C4-2B (cell line): ENCODE data around the gene SDK2.

Experiments
- ZFX ChIP-seq: fragments of 450-650 bp; IDR thresholded peaks from 2 replicates; pipeline ENCODE4 v1.6.1; 2017
- TF ChIP-seq, protein P1 (sequence below): fragments of 450-650 bp; conservative IDR thresholded peaks from 2 replicates; pipeline ENCODE4 v1.5.1; 2017; ENCODE audit warnings: mild to moderate bottlenecking

DNA sequence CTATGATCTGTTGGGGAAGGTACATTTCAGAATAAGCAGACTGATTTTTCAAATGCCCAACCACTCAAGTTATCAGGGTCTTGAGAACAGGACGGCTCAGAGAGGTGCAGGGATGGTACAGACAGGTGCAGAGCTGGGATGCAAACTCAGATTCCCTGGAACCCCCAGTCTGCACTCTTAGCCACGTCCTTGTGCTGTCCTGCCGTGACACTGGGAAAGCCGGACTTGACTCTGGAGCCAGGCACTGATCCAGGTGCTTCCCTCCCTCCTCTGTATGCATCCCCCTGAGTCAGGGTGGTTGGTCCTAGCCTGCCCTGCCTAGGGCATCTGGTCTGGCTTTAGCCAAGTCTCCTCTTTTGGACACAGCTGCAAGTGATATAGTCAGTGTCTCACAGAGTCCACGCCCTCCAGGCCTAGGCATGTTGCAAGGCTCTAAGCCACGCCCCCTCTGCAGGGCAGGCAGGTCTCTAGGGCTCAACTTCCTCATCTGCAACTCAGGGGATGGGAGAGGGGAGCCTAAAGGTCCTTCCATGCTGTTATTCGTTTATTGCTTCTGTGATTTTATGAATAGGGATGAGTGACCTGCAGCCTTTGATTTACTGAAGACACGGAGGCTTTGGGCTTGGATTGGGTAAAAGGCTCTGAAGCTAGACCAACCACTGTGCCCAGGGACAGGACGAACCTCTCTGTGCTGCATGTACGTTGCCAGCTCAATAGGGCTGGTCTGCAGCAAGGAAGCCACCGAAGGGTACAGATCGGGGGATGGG, 97.3 kb downstream of the SDK2 start:
- TF ChIP-seq, protein P1, sequence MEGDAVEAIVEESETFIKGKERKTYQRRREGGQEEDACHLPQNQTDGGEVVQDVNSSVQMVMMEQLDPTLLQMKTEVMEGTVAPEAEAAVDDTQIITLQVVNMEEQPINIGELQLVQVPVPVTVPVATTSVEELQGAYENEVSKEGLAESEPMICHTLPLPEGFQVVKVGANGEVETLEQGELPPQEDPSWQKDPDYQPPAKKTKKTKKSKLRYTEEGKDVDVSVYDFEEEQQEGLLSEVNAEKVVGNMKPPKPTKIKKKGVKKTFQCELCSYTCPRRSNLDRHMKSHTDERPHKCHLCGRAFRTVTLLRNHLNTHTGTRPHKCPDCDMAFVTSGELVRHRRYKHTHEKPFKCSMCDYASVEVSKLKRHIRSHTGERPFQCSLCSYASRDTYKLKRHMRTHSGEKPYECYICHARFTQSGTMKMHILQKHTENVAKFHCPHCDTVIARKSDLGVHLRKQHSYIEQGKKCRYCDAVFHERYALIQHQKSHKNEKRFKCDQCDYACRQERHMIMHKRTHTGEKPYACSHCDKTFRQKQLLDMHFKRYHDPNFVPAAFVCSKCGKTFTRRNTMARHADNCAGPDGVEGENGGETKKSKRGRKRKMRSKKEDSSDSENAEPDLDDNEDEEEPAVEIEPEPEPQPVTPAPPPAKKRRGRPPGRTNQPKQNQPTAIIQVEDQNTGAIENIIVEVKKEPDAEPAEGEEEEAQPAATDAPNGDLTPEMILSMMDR, result no peak
- TF ChIP-seq ZFX, result no peak
